HG03060 (cell line): Measurements from ENCODE around the gene USP26.
"Not testable (repeated sequence)": the region's sequence is repeated elsewhere in the genome, so short reads cannot be mapped to it uniquely, and the experiment has no call there.

Source experiments
- ATAC-seq: cut with Tn5 transposase; IDR thresholded peaks from one replicate; pipeline ENCODE4 v1.9.1; 2021; ENCODE audit warnings: low read depth, moderate number of reproducible peaks; ENCODE audit not compliant: unreplicated experiment

Gene USP26

DNA sequence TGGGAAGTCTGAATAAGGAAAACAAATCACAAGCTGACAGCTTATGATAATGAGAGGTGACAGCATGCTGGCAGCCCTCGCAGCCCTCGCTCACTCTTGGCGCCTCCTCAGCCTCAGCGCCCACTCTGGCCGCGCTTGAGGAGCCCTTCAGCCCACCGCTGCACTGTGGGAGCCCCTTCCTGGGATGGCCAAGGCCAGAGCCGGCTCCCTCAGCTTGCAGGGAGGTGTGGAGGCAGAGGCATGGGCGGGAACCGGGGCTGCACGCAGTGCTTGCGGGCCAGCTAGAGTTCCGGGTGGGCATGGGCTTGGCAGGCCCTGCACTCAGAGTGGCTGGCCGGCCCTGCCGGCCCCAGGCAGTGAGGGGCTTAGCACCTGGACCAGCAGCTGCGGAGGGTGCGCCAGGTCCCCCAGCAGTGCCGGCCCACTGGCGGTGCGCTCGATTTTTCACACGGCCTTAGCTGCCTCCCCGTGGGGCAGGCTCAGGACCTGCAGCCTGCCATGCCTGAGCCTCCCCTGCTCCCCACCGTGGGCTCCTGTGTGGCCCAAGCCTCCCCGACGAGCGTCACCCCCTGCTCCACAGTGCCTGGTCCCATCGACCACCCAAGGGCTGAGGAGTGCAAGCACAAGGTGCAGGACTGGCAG is 52.6 kb downstream of the USP26 start:
- ATAC-seq, result not testable (repeated sequence)

- ATAC-seq, result no peak
Measured at GRCh38 chrX:133042260-133042659, 54.6 kb downstream of the USP26 start.

- no peak for ATAC-seq
Measured at GRCh38 chrX:133033010-133033409, 63.9 kb downstream of the USP26 start.

DNA sequence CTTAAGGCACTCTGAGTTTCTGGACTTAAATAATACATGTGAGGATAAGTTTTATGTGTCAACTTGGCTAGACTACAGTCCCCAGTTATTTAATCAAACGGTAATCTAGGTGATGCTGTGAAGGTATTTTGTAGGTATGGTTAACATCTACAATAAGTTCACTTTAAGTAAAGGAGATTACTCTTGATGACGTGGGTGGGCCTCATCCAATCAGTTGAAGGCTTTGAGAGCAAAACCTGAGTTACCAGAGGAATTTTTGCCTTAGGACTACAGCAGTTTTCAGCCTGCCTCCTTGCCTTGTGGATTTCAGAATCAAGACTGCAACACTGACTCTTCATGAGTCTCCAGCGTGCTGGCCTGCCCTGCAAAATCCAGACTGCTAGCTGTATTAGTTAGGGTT is 78.7 kb downstream of the USP26 start:
- no peak for ATAC-seq

GRCh38 chrX:133007458-133007857 is 89.5 kb downstream of the USP26 start:
- ATAC-seq, result no peak

GRCh38 chrX:133005616-133006015 is 91.3 kb downstream of the USP26 start:
- ATAC-seq, result no peak

GRCh38 chrX:133005042-133005441 is 91.9 kb downstream of the USP26 start:
- ATAC-seq, result no peak

- no peak for ATAC-seq
Measured at GRCh38 chrX:132999209-132999608, 97.7 kb downstream of the USP26 start.

DNA sequence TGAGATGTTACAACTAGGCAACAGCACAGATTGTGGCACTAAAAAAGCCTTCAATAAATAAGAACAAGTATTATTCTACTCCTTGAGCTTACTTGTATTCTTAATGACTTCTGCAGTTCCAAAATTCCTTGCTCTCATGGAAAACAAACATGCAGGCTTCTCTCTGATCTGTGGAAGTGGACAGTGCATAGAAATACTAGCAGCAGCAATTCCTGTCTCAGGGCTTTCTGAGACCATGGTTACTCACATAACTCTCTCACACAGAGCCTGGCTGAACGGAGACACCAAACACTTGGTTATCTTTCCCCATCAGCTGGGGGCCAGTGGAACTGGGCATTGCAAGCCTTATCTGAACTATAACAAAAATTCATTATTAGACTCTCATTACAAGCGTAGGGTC is 106.1 kb downstream of the USP26 start:
- ATAC-seq, result no peak

- ATAC-seq, result no peak
Measured at GRCh38 chrX:132986556-132986955, 110.4 kb downstream of the USP26 start.

DNA sequence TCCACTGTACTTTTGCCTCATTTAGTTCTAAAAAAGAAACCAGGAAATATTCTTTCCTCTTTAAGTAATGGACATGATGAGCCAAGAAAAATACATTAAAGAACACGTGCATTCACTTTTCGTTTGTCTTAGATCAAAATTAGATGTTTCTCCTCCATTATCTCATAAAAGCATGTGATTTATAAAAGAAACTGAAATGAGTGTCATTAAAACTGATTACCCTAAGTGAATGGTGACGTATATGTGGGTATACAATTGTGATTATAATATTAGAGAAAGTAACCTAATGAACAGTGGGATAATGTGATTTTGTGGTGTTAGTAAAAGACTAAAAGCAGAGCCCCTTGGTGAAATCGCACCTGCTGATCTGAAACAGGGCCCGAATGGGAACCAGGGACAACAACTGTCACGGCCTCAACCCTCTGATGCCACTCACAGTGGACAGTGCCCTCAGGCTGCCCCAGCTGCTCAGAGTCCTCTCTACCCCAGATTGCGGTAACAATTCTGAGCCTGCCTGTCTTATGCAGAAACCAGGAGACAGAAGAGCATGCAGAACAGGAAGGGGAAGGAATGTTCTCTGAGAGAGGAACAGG is 112.8 kb downstream of the USP26 start:
- no peak for ATAC-seq

DNA sequence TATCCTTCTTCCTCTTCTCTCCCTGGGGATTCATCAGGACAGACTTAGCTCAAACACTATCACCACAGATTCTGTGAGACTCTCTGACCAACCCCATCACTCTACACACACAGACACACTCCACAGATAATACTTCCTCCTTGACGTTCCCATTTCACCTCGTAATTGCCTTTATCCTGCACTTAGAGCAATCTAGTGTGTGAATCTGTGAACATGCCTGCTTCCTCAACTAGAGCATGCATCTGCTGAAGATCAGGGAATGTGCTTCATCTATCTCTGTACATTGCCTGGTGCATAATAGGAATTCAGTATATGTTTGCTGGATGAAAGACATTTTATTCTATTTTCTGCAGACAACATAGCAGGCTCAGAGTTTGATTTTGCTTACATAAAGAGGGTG is 113.4 kb downstream of the USP26 start:
- no peak for ATAC-seq

GRCh38 chrX:132980035-132980434 is 116.9 kb downstream of the USP26 start:
- ATAC-seq, result not testable (repeated sequence)
